ENCODE data around the gene CSHL1.
A peak's percentile ranks its signal among the peaks of the same experiment; 100 is the strongest.

The CSHL1 gene

GRCh38 chr17:63945784-63946439 is 34.9 kb upstream of the CSHL1 start:
- Histone ChIP-seq H3K36me3 (ENCODE audit: control insufficient read depth, low read length) (no peaks in the 10 kb centered on the region), H4K20me1 (ENCODE audit: control insufficient read depth, insufficient read depth, low read depth, low read length) (no peaks in the 10 kb centered on the region), H3K4me3 (ENCODE audit: low read length) (peak overlapping the region; percentile 73), H3K9me3 (ENCODE audit: control insufficient read depth, insufficient read depth, low read length) (no peaks in the 10 kb centered on the region), H3F3A (ENCODE audit: control insufficient read depth, insufficient read depth) (peaks cover 7% of the 10 kb centered on the region; the same call in 1 of the 2 replicates), H3K79me2 (ENCODE audit: control insufficient read depth, low read length) (no peaks in the 10 kb centered on the region), H3K27ac (ENCODE audit: low read depth, low read length) (peak overlapping the region; percentile 83), H3K4me2 (ENCODE audit: low read length) (peak overlapping the region; percentile 96), H3K27me3 (ENCODE audit: control insufficient read depth, low read length) (peaks cover 3% of the 10 kb centered on the region; the same call in 1 of the 2 replicates), H3K9me2 (replicated peaks; ENCODE audit: control insufficient read depth, low read length) (no peaks in the 10 kb centered on the region), H3K4me1 (ENCODE audit: control insufficient read depth, low read length) (peaks cover 31% of the 10 kb centered on the region)
- TF ChIP-seq EZH2phosphoT487 (IDR thresholded peaks at IDR 0.05; ENCODE audit: borderline replicate concordance, low read length) (no peak), CTCF (IDR thresholded peaks at IDR 0.05; ENCODE audit: low read depth, low read length, poor library complexity, severe bottlenecking) (no peak)

- H3K9me3 ChIP-seq (ENCODE audit: control insufficient read depth, insufficient read depth, low read length), result no peaks in the 10 kb centered on the region
- peak overlapping the region; percentile 73 for H3K4me3 ChIP-seq (ENCODE audit: low read length)
These were observed 33.9 kb upstream of the CSHL1 start for GRCh38 chr17:63944736-63945499.

GRCh38 chr17:63943745-63944144 is 32.7 kb upstream of the CSHL1 start:
- peaks cover 46% of the 10 kb centered on the region for H3K4me1 ChIP-seq (ENCODE audit: control insufficient read depth, low read length)
- H3K27me3 ChIP-seq (ENCODE audit: control insufficient read depth, low read length), result no peaks in the 10 kb centered on the region
- H3K27ac ChIP-seq (ENCODE audit: low read depth, low read length), result no peak overlapping the region
- TF ChIP-seq CTCF (IDR thresholded peaks at IDR 0.05; ENCODE audit: low read depth, low read length, poor library complexity, severe bottlenecking) (peak; percentile 23), EZH2phosphoT487 (IDR thresholded peaks at IDR 0.05; ENCODE audit: borderline replicate concordance, low read length) (no peak)
- peaks cover 7% of the 10 kb centered on the region; the same call in 1 of the 2 replicates for H3F3A ChIP-seq (ENCODE audit: control insufficient read depth, insufficient read depth)
- H3K9me2 ChIP-seq (replicated peaks; ENCODE audit: control insufficient read depth, low read length), result no peaks in the 10 kb centered on the region
- H4K20me1 ChIP-seq (ENCODE audit: control insufficient read depth, insufficient read depth, low read depth, low read length), result no peaks in the 10 kb centered on the region
- no peak overlapping the region for H3K4me2 ChIP-seq (ENCODE audit: low read length)
- no peak overlapping the region for H3K4me3 ChIP-seq (ENCODE audit: low read length)
- H3K36me3 ChIP-seq (ENCODE audit: control insufficient read depth, low read length), result no peaks in the 10 kb centered on the region
- no peaks in the 10 kb centered on the region for H3K79me2 ChIP-seq (ENCODE audit: control insufficient read depth, low read length)
- no peaks in the 10 kb centered on the region for H3K9me3 ChIP-seq (ENCODE audit: control insufficient read depth, insufficient read depth, low read length)

More at GRCh38 chr17:63944736-63945499, 33.9 kb upstream of the CSHL1 start:
- no peaks in the 10 kb centered on the region for H3K27me3 ChIP-seq (ENCODE audit: control insufficient read depth, low read length)
- H3K36me3 ChIP-seq (ENCODE audit: control insufficient read depth, low read length), result no peaks in the 10 kb centered on the region
- H4K20me1 ChIP-seq (ENCODE audit: control insufficient read depth, insufficient read depth, low read depth, low read length), result no peaks in the 10 kb centered on the region
- H3K79me2 ChIP-seq (ENCODE audit: control insufficient read depth, low read length), result no peaks in the 10 kb centered on the region
- H3K27ac ChIP-seq (ENCODE audit: low read depth, low read length), result peak overlapping the region; percentile 83
- peaks cover 7% of the 10 kb centered on the region; the same call in 1 of the 2 replicates for H3F3A ChIP-seq (ENCODE audit: control insufficient read depth, insufficient read depth)
- H3K9me2 ChIP-seq (replicated peaks; ENCODE audit: control insufficient read depth, low read length), result no peaks in the 10 kb centered on the region
- peak overlapping the region; percentile 96 for H3K4me2 ChIP-seq (ENCODE audit: low read length)
- TF ChIP-seq CTCF (IDR thresholded peaks at IDR 0.05; ENCODE audit: low read depth, low read length, poor library complexity, severe bottlenecking), result no peak
- no peak for TF ChIP-seq EZH2phosphoT487 (IDR thresholded peaks at IDR 0.05; ENCODE audit: borderline replicate concordance, low read length)
- H3K4me1 ChIP-seq (ENCODE audit: control insufficient read depth, low read length), result peaks cover 34% of the 10 kb centered on the region

All from DOHH2 (cell line).